AG09309 (cell line): ENCODE measurements around the gene VCAN.

Experiments
- DNase-seq: peaks from one replicate; pipeline ENCODE4 v3.0.0-alpha.2; 2010; ENCODE audit warnings: low read depth
- H3K4me3 ChIP-seq: 2 replicates; pipeline ENCODE4 v1.5.1; 2011; ENCODE audit warnings: mild to moderate bottlenecking, low read depth, low read length, moderate library complexity; ENCODE audit not compliant: control insufficient read depth
- CTCF ChIP-seq: IDR thresholded peaks from 2 replicates; pipeline ENCODE4 v1.5.1; 2011; ENCODE audit warnings: mild to moderate bottlenecking, low read depth, low read length, inconsistent platforms; ENCODE audit not compliant: insufficient read depth, control insufficient read depth; ENCODE audit errors: missing control alignments

The VCAN gene

GRCh38 chr5:83446253-83446947 lies 25.1 kb upstream of the VCAN start:
- no peak for DNase-seq
- no peak for TF ChIP-seq CTCF
- H3K4me3 ChIP-seq: no peak overlapping the region

- no peak overlapping the region for H3K4me3 ChIP-seq
- TF ChIP-seq CTCF: no peak
- DNase-seq: no peak
These were observed 24.0 kb upstream of the VCAN start for GRCh38 chr5:83447533-83447932.

GRCh38 chr5:83450183-83450966 lies 21.2 kb upstream of the VCAN start:
- H3K4me3 ChIP-seq: no peak overlapping the region
- no peak for TF ChIP-seq CTCF
- no peak for DNase-seq

GRCh38 chr5:83450967-83451248 lies 20.6 kb upstream of the VCAN start:
- no peak overlapping the region for H3K4me3 ChIP-seq
- TF ChIP-seq CTCF: no peak
- no peak for DNase-seq

DNA sequence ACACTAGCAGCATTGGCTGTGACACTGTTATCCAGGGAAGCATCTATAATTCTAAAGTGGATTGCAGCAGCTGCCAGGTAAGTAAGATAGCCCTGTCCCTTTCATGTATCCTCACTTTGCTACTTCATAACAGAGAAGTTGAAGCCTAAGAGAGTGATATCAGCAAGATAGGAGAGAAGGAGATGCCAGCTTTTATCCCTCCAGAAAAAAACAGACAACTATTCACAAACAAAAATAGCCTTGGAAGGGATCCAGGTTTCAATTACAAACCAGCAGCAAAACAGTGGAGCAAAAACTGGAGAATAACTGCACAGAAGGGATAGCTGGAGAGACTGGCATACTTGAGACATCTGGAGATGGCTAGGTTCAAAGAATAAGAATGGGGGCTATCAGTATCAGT lies 19.6 kb upstream of the VCAN start:
- H3K4me3 ChIP-seq: no peak overlapping the region
- DNase-seq: no peak
- TF ChIP-seq CTCF: no peak

- H3K4me3 ChIP-seq: no peak overlapping the region
- no peak for DNase-seq
- TF ChIP-seq CTCF: no peak
These were observed 17.6 kb upstream of the VCAN start for GRCh38 chr5:83453937-83454336.
